ENCODE data around the gene DAZAP1.
"Not testable (repeated sequence)": the region's sequence is repeated elsewhere in the genome, so short reads cannot be mapped to it uniquely, and the experiment has no call there.

DAZAP1 gene

GRCh38 chr19:1439525-1440417, 32.4 kb downstream of the DAZAP1 start:
- in situ Hi-C loops (cut with MboI; ENCODE audit: low sequenced_read_pairs): not testable (repeated sequence)

GRCh38 chr19:1440418-1440801, 33.0 kb downstream of the DAZAP1 start:
- in situ Hi-C loops (cut with MboI; ENCODE audit: low sequenced_read_pairs): no loop called here

GRCh38 chr19:1441022-1441426, 33.6 kb downstream of the DAZAP1 start:
- in situ Hi-C loops (cut with MboI; ENCODE audit: low sequenced_read_pairs): no loop called here

GRCh38 chr19:1441677-1442438, 34.5 kb downstream of the DAZAP1 start:
- in situ Hi-C loops (cut with MboI; ENCODE audit: low sequenced_read_pairs): no loop called here

GRCh38 chr19:1445185-1445931, 38.0 kb downstream of the DAZAP1 start:
- in situ Hi-C loops (cut with MboI; ENCODE audit: low sequenced_read_pairs): no loop called here

- in situ Hi-C loops (cut with MboI; ENCODE audit: low sequenced_read_pairs): no loop called here
These were observed 38.7 kb downstream of the DAZAP1 start for GRCh38 chr19:1445932-1446712.

GRCh38 chr19:1446713-1447481, 39.5 kb downstream of the DAZAP1 start:
- in situ Hi-C loops (cut with MboI; ENCODE audit: low sequenced_read_pairs): no loop called here

- in situ Hi-C loops (cut with MboI; ENCODE audit: low sequenced_read_pairs): no loop called here
These were observed 40.1 kb downstream of the DAZAP1 start for GRCh38 chr19:1447504-1447903.

GRCh38 chr19:1447944-1448343, 40.6 kb downstream of the DAZAP1 start:
- in situ Hi-C loops (cut with MboI; ENCODE audit: low sequenced_read_pairs): no loop called here

- in situ Hi-C loops (cut with MboI; ENCODE audit: low sequenced_read_pairs): no loop called here
These were observed 42.4 kb downstream of the DAZAP1 start, which contains the start of gene APC2 for GRCh38 chr19:1449467-1450442. APC2 (plus strand) TSS chr19:1450121; CDS start chr19:1453002, 2,881 bp downstream.

- in situ Hi-C loops (cut with MboI; ENCODE audit: low sequenced_read_pairs): no loop called here
These were observed 43.6 kb downstream of the DAZAP1 start for GRCh38 chr19:1450735-1451731.

- in situ Hi-C loops (cut with MboI; ENCODE audit: low sequenced_read_pairs): no loop called here
These were observed 44.8 kb downstream of the DAZAP1 start for GRCh38 chr19:1451916-1452801.

GRCh38 chr19:1452802-1453524, 45.6 kb downstream of the DAZAP1 start:
- in situ Hi-C loops (cut with MboI; ENCODE audit: low sequenced_read_pairs): no loop called here

- in situ Hi-C loops (cut with MboI; ENCODE audit: low sequenced_read_pairs): no loop called here
These were observed 46.4 kb downstream of the DAZAP1 start for GRCh38 chr19:1453525-1454364.

GRCh38 chr19:1455002-1455335, 47.6 kb downstream of the DAZAP1 start:
- in situ Hi-C loops (cut with MboI; ENCODE audit: low sequenced_read_pairs): no loop called here

Data from hTERT RPE-1 (cell line).